ENCODE results near the gene RESF1. TPM values are rescaled to one million over a fixed set of nuclear protein-coding genes. Genes with fewer than 3 reads are reported as not detected.

Gene RESF1
- total RNA-seq, 1 experiment from 2014 or later: 33.8 TPM

DNA sequence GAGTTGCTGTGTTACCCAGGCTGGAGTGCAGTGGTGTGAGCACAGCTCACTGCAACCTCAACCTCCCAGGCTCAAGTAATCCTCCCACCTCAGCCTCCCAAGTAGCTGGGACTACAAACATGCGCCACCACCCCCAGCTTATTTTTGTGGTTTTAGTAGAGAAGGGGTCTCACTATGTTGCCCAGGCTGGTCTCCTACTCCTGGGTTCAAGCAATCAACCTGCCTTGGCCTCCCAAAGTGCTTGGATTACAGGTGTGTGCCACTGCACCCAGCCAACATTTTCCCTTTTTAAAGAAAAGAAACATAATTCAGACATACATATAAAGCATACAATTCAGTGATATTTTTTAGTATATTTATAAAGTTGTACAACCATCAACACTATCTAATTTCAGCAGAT lies 44.4 kb downstream of the RESF1 start:
- BruUV-seq (replicated peaks): no TSS peak
- H3K27me3 ChIP-seq (ENCODE audit: insufficient read depth, low read depth): no peaks in the 10 kb centered on the region
- DNase-seq: no peak
- H3F3A ChIP-seq (ENCODE audit: insufficient read depth, low read depth): no peaks in the 10 kb centered on the region
- no peaks in the 10 kb centered on the region for H3K36me3 ChIP-seq (ENCODE audit: low read depth)
- no peak overlapping the region for H3K4me3 ChIP-seq
- no peaks in the 10 kb centered on the region for H3K9me3 ChIP-seq (ENCODE audit: insufficient read depth, low read depth)
- H3K27ac ChIP-seq: no peak overlapping the region
- H3K4me2 ChIP-seq: no peak overlapping the region
- H3K79me2 ChIP-seq (ENCODE audit: low read depth): no peaks in the 10 kb centered on the region
- H4K20me1 ChIP-seq (ENCODE audit: insufficient read depth): no peaks in the 10 kb centered on the region
- no peaks in the 10 kb centered on the region for H3K9me2 ChIP-seq (ENCODE audit: insufficient read depth)
- TF ChIP-seq, protein P1, sequence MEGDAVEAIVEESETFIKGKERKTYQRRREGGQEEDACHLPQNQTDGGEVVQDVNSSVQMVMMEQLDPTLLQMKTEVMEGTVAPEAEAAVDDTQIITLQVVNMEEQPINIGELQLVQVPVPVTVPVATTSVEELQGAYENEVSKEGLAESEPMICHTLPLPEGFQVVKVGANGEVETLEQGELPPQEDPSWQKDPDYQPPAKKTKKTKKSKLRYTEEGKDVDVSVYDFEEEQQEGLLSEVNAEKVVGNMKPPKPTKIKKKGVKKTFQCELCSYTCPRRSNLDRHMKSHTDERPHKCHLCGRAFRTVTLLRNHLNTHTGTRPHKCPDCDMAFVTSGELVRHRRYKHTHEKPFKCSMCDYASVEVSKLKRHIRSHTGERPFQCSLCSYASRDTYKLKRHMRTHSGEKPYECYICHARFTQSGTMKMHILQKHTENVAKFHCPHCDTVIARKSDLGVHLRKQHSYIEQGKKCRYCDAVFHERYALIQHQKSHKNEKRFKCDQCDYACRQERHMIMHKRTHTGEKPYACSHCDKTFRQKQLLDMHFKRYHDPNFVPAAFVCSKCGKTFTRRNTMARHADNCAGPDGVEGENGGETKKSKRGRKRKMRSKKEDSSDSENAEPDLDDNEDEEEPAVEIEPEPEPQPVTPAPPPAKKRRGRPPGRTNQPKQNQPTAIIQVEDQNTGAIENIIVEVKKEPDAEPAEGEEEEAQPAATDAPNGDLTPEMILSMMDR (conservative IDR thresholded peaks at IDR 0.05): no peak
- no peak for TF ChIP-seq EZH2 (IDR thresholded peaks at IDR 0.05; ENCODE audit: low read depth)
- no peaks in the 10 kb centered on the region for H3K4me1 ChIP-seq (replicated peaks; ENCODE audit: insufficient read depth)
- H2AFZ ChIP-seq: no peak overlapping the region
- intact Hi-C loops (cut with micrococcal nuclease; ENCODE audit: unreplicated experiment): no loop called here
- POLR2A ChIA-PET (ENCODE audit: unreplicated experiment): no interaction called here
- CTCF ChIA-PET: no interaction called here

DNA sequence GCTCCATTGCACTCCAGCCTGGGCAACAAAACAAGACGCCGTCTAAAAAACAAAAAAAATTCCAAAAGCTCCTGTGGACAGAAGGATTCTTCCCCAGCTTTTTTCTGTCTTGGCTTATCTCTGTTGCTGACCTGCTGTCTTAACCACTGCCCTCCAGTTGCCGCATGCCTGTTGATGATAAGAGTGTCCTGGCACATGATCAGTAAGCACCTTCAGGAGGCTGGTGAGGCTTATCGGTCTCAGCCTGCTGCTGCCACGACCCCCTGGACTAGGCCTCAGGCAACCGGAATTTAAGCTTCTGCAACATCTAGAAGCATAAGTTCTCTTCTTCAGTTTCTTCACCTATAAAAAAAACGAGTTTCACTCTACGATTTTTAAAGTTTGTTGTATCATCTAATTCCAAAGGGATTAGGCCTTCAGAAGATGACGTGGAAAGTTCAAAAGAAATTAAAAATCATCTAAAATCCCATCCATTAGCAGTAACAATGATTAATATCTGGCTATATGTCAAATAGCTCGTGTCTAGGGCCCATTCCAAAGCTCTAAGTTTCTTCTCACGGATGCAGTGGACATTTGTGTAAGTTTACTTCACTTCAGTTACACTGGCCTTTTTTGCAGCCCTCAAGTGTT lies 46.4 kb downstream of the RESF1 start:
- Histone ChIP-seq H3K4me2 (no peak overlapping the region), H4K20me1 (ENCODE audit: insufficient read depth) (no peaks in the 10 kb centered on the region), H3K4me1 (replicated peaks; ENCODE audit: insufficient read depth) (no peaks in the 10 kb centered on the region), H3K36me3 (ENCODE audit: low read depth) (no peaks in the 10 kb centered on the region), H3K9me2 (ENCODE audit: insufficient read depth) (no peaks in the 10 kb centered on the region), H3K79me2 (ENCODE audit: low read depth) (no peaks in the 10 kb centered on the region), H3F3A (ENCODE audit: insufficient read depth, low read depth) (no peaks in the 10 kb centered on the region), H2AFZ (no peak overlapping the region), H3K4me3 (no peak overlapping the region), H3K9me3 (ENCODE audit: insufficient read depth, low read depth) (no peaks in the 10 kb centered on the region), H3K27me3 (ENCODE audit: insufficient read depth, low read depth) (no peaks in the 10 kb centered on the region), H3K27ac (no peak overlapping the region)
- ChIA-PET CTCF (interaction anchor here (0.6 kb wide), 1 partner anchor 28 kb away, joined by 4 read pairs; no protein-coding TSS in a partner anchor), POLR2A (ENCODE audit: unreplicated experiment) (interaction anchor here (0.7 kb wide), 1 partner anchor 47 kb away, joined by 4 read pairs; no protein-coding TSS in a partner anchor)
- intact Hi-C loops (cut with micrococcal nuclease; ENCODE audit: unreplicated experiment): no loop called here
- DNase-seq: no peak
- BruUV-seq (replicated peaks): no TSS peak
- TF ChIP-seq, protein P1 (conservative IDR thresholded peaks at IDR 0.05): no peak
- no peak for TF ChIP-seq EZH2 (IDR thresholded peaks at IDR 0.05; ENCODE audit: low read depth)

Other genes starting within 250 kb of the RESF1 start
- gene AMN1, start 230.4 kb upstream of the RESF1 start, total RNA-seq (2021): 6.2 and 7.4 TPM in 2 replicates
- gene BICD1, start 147.4 kb downstream of the RESF1 start, total RNA-seq (2021): 41.1 and 41.3 TPM in 2 replicates